SU-DHL-6 (cell line): Measurements from ENCODE around the gene BMPR1A.

ENCODE experiments used
- CTCF ChIP-seq: fragments of 200-600 bp; sonication (generic); IDR thresholded peaks from one replicate; pipeline ENCODE4 v1.5.1; 2017; ENCODE audit warnings: antibody characterized with exemption, mild to moderate bottlenecking, low read length, moderate library complexity; ENCODE audit not compliant: insufficient read depth, poor library complexity, severe bottlenecking
- EZH2phosphoT487 ChIP-seq: fragments of 200-600 bp; sonication (generic), shearing (Covaris generic); conservative IDR thresholded peaks from 2 replicates; pipeline ENCODE4 v1.6.1; 2018; ENCODE audit warnings: mild to moderate bottlenecking, antibody characterized with exemption, low read length, moderate library complexity, mixed read lengths

- TF ChIP-seq CTCF: no peak
- TF ChIP-seq EZH2phosphoT487: no peak
These were observed 14.2 kb upstream of the BMPR1A start for GRCh38 chr10:86742230-86742629.
